KMS-11 (cell line): ENCODE data around the gene SBK3.
A peak's percentile ranks its signal among the peaks of the same experiment; 100 is the strongest.

Experiments
- H2AFZ ChIP-seq: fragments of 200-600 bp; sonication (generic); 2 replicates; pipeline ENCODE4 v1.6.1; 2016; ENCODE audit warnings: antibody characterized with exemption, mixed run types, low read depth
- H3K27ac ChIP-seq: fragments of 200-600 bp; sonication (generic); 2 replicates; pipeline ENCODE4 v1.6.1; 2016; ENCODE audit warnings: mild to moderate bottlenecking, mixed run types
- H3K27me3 ChIP-seq: fragments of 200-600 bp; sonication (generic); 2 replicates; pipeline ENCODE4 v1.6.1; 2017; ENCODE audit warnings: mild to moderate bottlenecking, low read depth, mixed run types, moderate library complexity; ENCODE audit not compliant: insufficient read depth
- H3K36me3 ChIP-seq: fragments of 200-600 bp; sonication (generic); 2 replicates; pipeline ENCODE4 v1.6.1; 2017; ENCODE audit warnings: mild to moderate bottlenecking, mixed run types; ENCODE audit not compliant: insufficient read depth
- H3K4me1 ChIP-seq: fragments of 200-600 bp; sonication (generic); 2 replicates; pipeline ENCODE4 v1.6.1; 2016; ENCODE audit warnings: mild to moderate bottlenecking, low read depth, mixed run types; ENCODE audit not compliant: poor library complexity, severe bottlenecking
- H3K4me2 ChIP-seq: fragments of 200-600 bp; sonication (generic); 2 replicates; pipeline ENCODE4 v1.7.0; 2016; ENCODE audit warnings: mild to moderate bottlenecking, mixed run types
- H3K4me3 ChIP-seq: fragments of 200-600 bp; sonication (generic); IDR thresholded peaks from 2 replicates; pipeline ENCODE4 v1.6.1; 2017; ENCODE audit warnings: low read depth, low read length, mixed read lengths; ENCODE audit not compliant: insufficient read depth
- H3K79me2 ChIP-seq: fragments of 200-600 bp; sonication (generic); 2 replicates; pipeline ENCODE4 v1.6.1; 2016; ENCODE audit warnings: low read depth, mixed run types; ENCODE audit not compliant: insufficient read depth
- H3K9ac ChIP-seq: fragments of 200-600 bp; sonication (generic); 2 replicates; pipeline ENCODE4 v1.6.1; 2016; ENCODE audit warnings: mild to moderate bottlenecking, mixed run types
- H4K20me1 ChIP-seq: fragments of 200-600 bp; sonication (generic); 2 replicates; pipeline ENCODE4 v1.6.1; 2016; ENCODE audit warnings: mild to moderate bottlenecking, mixed run types; ENCODE audit not compliant: insufficient read depth
- CTCF ChIP-seq: fragments of 200-600 bp; sonication (generic); conservative IDR thresholded peaks from 2 replicates; pipeline ENCODE4 v1.6.1; 2017; ENCODE audit warnings: low read depth, mild to moderate bottlenecking, antibody characterized with exemption, low read length, moderate library complexity, mixed read lengths

SBK3 gene

DNA sequence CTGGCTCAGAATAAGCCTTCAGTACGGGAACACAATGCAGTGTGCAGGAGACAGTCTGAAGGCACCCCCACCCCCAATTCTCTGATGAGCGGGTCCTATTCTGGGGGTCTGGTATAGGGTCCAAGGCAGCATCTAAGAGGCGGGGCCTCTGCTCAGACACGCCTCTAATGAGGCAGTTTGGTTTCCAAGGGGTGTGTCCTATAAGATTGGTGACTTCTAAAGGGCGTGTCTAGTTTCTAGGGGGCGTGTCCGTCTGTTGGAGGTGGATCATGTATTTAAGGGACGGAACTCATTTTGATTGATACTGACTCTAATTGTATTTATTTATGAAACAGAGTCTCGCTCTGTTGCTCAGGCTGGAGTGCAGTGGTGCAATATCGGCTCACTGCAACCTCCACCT lies 45.3 kb upstream of the SBK3 start:
- Histone ChIP-seq H3K36me3 (no peaks in the 10 kb centered on the region), H3K4me2 (no peak overlapping the region), H4K20me1 (no peaks in the 10 kb centered on the region), H3K4me3 (no peak overlapping the region), H3K9ac (no peak overlapping the region), H2AFZ (no peak overlapping the region), H3K27ac (no peak overlapping the region), H3K27me3 (peaks cover 13% of the 10 kb centered on the region), H3K79me2 (no peaks in the 10 kb centered on the region), H3K4me1 (peaks cover 6% of the 10 kb centered on the region)
- no peak for TF ChIP-seq CTCF

GRCh38 chr19:55590109-55590508 lies 44.8 kb upstream of the SBK3 start:
- Histone ChIP-seq H3K79me2 (no peaks in the 10 kb centered on the region), H4K20me1 (no peaks in the 10 kb centered on the region), H2AFZ (no peak overlapping the region), H3K27me3 (peaks cover 18% of the 10 kb centered on the region), H3K4me1 (peaks cover 6% of the 10 kb centered on the region), H3K27ac (no peak overlapping the region), H3K4me2 (no peak overlapping the region), H3K9ac (no peak overlapping the region), H3K36me3 (no peaks in the 10 kb centered on the region), H3K4me3 (no peak overlapping the region)
- TF ChIP-seq CTCF = no peak

DNA sequence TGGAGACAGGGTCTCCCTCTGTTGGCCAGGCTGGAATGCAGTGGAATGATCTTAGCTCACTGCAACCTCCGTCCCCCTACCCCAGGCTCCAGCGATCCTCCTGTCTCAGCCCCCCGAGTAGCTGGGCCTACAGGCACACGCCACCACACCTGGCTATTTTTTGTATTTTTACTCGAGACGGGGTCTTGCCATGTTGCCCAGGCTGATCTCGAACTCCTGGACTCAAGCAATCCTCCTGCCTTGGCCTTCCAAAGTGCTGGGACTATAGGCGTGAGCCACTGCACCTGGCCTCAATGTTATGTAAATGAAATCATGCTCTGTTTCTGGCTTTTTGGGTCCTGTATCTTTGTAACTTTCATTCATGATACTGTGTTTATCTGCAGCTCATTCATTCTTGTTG lies 43.4 kb upstream of the SBK3 start:
- H4K20me1 ChIP-seq = no peaks in the 10 kb centered on the region

DNA sequence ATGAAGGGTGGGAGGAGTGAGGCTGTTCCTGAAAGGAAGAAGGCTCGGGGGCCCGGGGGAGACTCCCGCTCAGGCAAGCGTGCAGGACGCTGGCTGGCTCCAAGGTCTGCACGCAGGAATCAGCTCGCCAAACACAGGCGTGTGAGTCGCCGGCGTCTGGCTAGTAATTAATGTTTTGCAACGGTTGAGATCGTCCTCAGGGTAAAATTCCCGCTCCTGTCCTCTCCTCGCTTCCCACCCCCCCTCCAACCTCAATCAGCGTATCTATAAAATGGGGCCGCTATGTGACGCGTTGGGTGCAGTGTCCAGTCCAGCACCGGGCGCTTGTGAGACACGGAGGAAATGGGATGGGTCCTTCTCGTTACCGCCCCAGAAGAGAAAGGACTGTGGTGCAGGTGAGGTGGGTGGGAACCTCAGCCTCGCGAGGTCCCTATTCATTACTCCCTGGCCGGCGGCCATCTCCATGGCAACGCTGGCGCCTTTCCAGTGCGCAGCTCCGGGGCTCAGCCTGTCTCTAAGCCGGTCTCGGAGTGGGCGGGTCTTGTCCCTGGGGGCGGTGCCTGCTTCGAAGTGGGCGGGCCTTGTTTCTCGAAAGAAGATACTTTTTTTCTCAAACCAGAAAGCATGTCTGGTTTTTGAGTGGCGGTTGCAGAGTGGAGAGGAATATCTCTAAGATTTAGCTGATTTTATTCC lies 41.8 kb upstream of the SBK3 start:
- H3K4me3 ChIP-seq = no peak overlapping the region
- H3K27me3 ChIP-seq = peaks cover 26% of the 10 kb centered on the region
- no peak for TF ChIP-seq CTCF
- H3K79me2 ChIP-seq = no peaks in the 10 kb centered on the region
- peak overlapping the region; percentile 41 for H2AFZ ChIP-seq
- peaks cover 6% of the 10 kb centered on the region for H3K4me1 ChIP-seq
- H3K4me2 ChIP-seq = peak overlapping the region; percentile 67
- H3K9ac ChIP-seq = no peak overlapping the region
- H4K20me1 ChIP-seq = no peaks in the 10 kb centered on the region
- H3K36me3 ChIP-seq = no peaks in the 10 kb centered on the region
- H3K27ac ChIP-seq = no peak overlapping the region

More for the DNA sequence above, 43.4 kb upstream of the SBK3 start:
- H3K27ac ChIP-seq = no peak overlapping the region
- H3K9ac ChIP-seq = no peak overlapping the region
- no peak overlapping the region for H2AFZ ChIP-seq
- peaks cover 6% of the 10 kb centered on the region for H3K4me1 ChIP-seq
- peaks cover 23% of the 10 kb centered on the region for H3K27me3 ChIP-seq
- no peak for TF ChIP-seq CTCF
- H3K4me3 ChIP-seq = no peak overlapping the region
- H3K79me2 ChIP-seq = no peaks in the 10 kb centered on the region
- no peaks in the 10 kb centered on the region for H3K36me3 ChIP-seq
- H3K4me2 ChIP-seq = no peak overlapping the region
